K562 (cell line): ENCODE measurements around the gene FBXO4. TPM values are rescaled to one million over a fixed set of nuclear protein-coding genes. Genes with fewer than 3 reads are reported as not detected.

Source experiments
- BRD9 ChIP-seq: fragments of 450-650 bp; IDR thresholded peaks from 2 replicates; pipeline ENCODE4 v1.6.1; 2018; ENCODE audit warnings: low read depth; ENCODE audit not compliant: partially characterized antibody
- CBX1 ChIP-seq: sonication (generic); IDR thresholded peaks from 2 replicates; pipeline ENCODE4 v1.6.1; 2016; ENCODE audit warnings: antibody characterized with exemption, low read depth, mild to moderate bottlenecking
- CBX2 ChIP-seq: fragments of 200-600 bp; sonication (generic); IDR thresholded peaks from one replicate; pipeline ENCODE4 v1.6.1; 2012; ENCODE audit warnings: mild to moderate bottlenecking, low read length, inconsistent platforms; ENCODE audit not compliant: insufficient read depth, poor library complexity, severe bottlenecking
- ID3 ChIP-seq, 2 experiments: fragments of 250-450 bp in 1 of 2; fragments of 450-650 bp in 1 of 2; sonication (Bioruptor Pico) in 1 of 2; IDR thresholded peaks; 2 replicates each; pipeline versions ENCODE4 v1.6.1 to v1.8.0; 2016 to 2021; ENCODE audit warnings: mild to moderate bottlenecking in 2 of 2, moderate library complexity in 2 of 2, missing compliant biosample characterization in 1 of 2, missing genetic modification characterization in 1 of 2
- LARP7 ChIP-seq: fragments of 450-650 bp; IDR thresholded peaks from 2 replicates; pipeline ENCODE4 v1.6.1; 2016
- MCM7 ChIP-seq, 2 experiments: fragments of 450-650 bp; IDR thresholded peaks; 2 replicates each; pipeline ENCODE4 v1.6.1; 2016 to 2018
- NFIC ChIP-seq: fragments of 450-650 bp; IDR thresholded peaks from 2 replicates; pipeline ENCODE4 v1.6.1; 2017; ENCODE audit warnings: mild to moderate bottlenecking, inconsistent platforms
- SRSF7 ChIP-seq: fragments of 200-400 bp; formaldehyde crosslinking; optimal IDR thresholded peaks from 2 replicates; pipeline ENCODE3; 2017; ENCODE audit warnings: mild to moderate bottlenecking, low read depth, low read length
- TEAD1 ChIP-seq, 2 experiments: fragments of 450-650 bp in 1 of 2; sonication (generic) in 1 of 2; formaldehyde crosslinking; IDR thresholded peaks; 2 replicates each; pipeline versions ENCODE4 v1.4.0 to v1.8.0; 2020 to 2022; ENCODE audit warnings: mild to moderate bottlenecking in 2 of 2, missing genetic modification reagents in 1 of 2
- THAP12 ChIP-seq: fragments of 250-450 bp; sonication (Bioruptor Pico); IDR thresholded peaks from 2 replicates; pipeline ENCODE4 v1.9.0; 2021; ENCODE audit warnings: mild to moderate bottlenecking, inconsistent platforms
- ZNF318 ChIP-seq, 2 experiments: fragments of 450-650 bp; IDR thresholded peaks; 2 replicates each; pipeline ENCODE4 v1.6.1; 2016; ENCODE audit warnings: mild to moderate bottlenecking in 2 of 2, borderline replicate concordance in 1 of 2, low read depth in 1 of 2, moderate library complexity in 1 of 2
- ZSCAN29 ChIP-seq: fragments of 450-650 bp; IDR thresholded peaks from 2 replicates; pipeline ENCODE4 v1.6.1; 2017
- polyA plus RNA-seq, 8 experiments: library from polyadenylated mRNA; depleted of rRNA in 4 of 8; stranded (reverse) in 5 of 8; unstranded in 3 of 8; fragments of >200 nt; fragmentation: Nextera tagmentation in 2 of 8; fragmentation: Illumina TruSeq in 1 of 8; extraction: Ambion mirVana in 2 of 8; extraction: Trizol in 1 of 8; gene quantifications; 2 replicates each; pipeline versions ENCODE4 v1.2.1 to v1.2.3, GENCODE V29; 2011 to 2014; ENCODE audit warnings: inconsistent platforms in 1 of 8, missing spikeins in 1 of 8
- total RNA-seq, 7 experiments: library from RNA; depleted of rRNA in 6 of 7; stranded (reverse); fragments of >200 nt in 6 of 7; fragmentation: Illumina TruSeq in 2 of 7; extraction: Trizol in 2 of 7; gene quantifications; 2 replicates each; pipeline versions ENCODE4 v1.2.1 to v1.2.3, GENCODE V29; 2011 to 2021; ENCODE audit warnings: low replicate concordance in 1 of 7
- TF ChIP-seq, protein P1 (sequence below): fragments of 250-450 bp; sonication (Bioruptor Pico); IDR thresholded peaks from 2 replicates; pipeline ENCODE4 v1.6.1; 2021; ENCODE audit warnings: mild to moderate bottlenecking
- TF ChIP-seq, protein P2 (sequence below): fragments of 450-650 bp; IDR thresholded peaks from 2 replicates; pipeline ENCODE4 v1.6.1; 2017; ENCODE audit warnings: mild to moderate bottlenecking, moderate library complexity

The FBXO4 gene
- total and polyA plus RNA-seq, 9 of the 15 experiments (the other 6 are each of a cell fraction or from before 2014, with no cell fraction given), result 5.9 to 33.4 (median 19.6) TPM

GRCh38 chr5:41924872-41925554 lies at the start of gene FBXO4 (continued):
- TF ChIP-seq, protein P1, sequence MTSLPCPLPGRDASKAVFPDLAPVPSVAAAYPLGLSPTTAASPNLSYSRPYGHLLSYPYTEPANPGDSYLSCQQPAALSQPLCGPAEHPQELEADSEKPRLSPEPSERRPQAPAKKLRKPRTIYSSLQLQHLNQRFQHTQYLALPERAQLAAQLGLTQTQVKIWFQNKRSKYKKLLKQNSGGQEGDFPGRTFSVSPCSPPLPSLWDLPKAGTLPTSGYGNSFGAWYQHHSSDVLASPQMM (CRISPR knock-in tag), result no peak
- no peak for TF ChIP-seq LARP7
- TF ChIP-seq TEAD1 (CRISPR knock-in tag; IDR thresholded peaks at IDR 0.05), result peak; percentile 57 to 69; a peak in 3 of 4 replicates
- TF ChIP-seq THAP12, result peak; percentile 92
- TF ChIP-seq BRD9, result no peak
- no peak for TF ChIP-seq MCM7 (IDR thresholded peaks at IDR 0.05)
- TF ChIP-seq, protein P2, sequence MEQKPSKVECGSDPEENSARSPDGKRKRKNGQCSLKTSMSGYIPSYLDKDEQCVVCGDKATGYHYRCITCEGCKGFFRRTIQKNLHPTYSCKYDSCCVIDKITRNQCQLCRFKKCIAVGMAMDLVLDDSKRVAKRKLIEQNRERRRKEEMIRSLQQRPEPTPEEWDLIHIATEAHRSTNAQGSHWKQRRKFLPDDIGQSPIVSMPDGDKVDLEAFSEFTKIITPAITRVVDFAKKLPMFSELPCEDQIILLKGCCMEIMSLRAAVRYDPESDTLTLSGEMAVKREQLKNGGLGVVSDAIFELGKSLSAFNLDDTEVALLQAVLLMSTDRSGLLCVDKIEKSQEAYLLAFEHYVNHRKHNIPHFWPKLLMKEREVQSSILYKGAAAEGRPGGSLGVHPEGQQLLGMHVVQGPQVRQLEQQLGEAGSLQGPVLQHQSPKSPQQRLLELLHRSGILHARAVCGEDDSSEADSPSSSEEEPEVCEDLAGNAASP, result no peak
- TF ChIP-seq ZSCAN29, result no peak
- no peak for TF ChIP-seq CBX2
- TF ChIP-seq SRSF7, result no peak
- TF ChIP-seq ZNF318 (IDR thresholded peaks at IDR 0.05; ENCODE audit: borderline replicate concordance in 1 of 2, low read depth in 1 of 2), result no peak
- no peak for TF ChIP-seq ID3 (CRISPR knock-in tag; IDR thresholded peaks at IDR 0.05)
- peak; percentile 79; the same call in 1 of the 2 replicates for TF ChIP-seq ID3 (tag; IDR thresholded peaks at IDR 0.05)
- peak; percentile 93; the same call in 1 of the 2 replicates for TF ChIP-seq CBX1
- peak; percentile 77 for TF ChIP-seq NFIC
